Neuronal stem cell (in vitro differentiated cells): ENCODE data around the gene DPEP1. TPM values are rescaled to one million over a fixed set of nuclear protein-coding genes. Genes with fewer than 3 reads are reported as not detected.

Source experiments
- DNase-seq: peaks from one replicate; pipeline ENCODE4 v3.0.0-alpha.2; 2013; ENCODE audit warnings: low spot score
- H2AFZ ChIP-seq: one replicate; pipeline ENCODE4 v1.6.1; 2013; ENCODE audit warnings: mild to moderate bottlenecking, low read length, inconsistent platforms
- H2AK5ac ChIP-seq: 2 replicates; pipeline ENCODE4 v1.6.1; 2013; ENCODE audit warnings: low read depth, mild to moderate bottlenecking, inconsistent platforms, low read length, moderate library complexity, mixed read lengths
- H2BK120ac ChIP-seq: 2 replicates; pipeline ENCODE4 v1.6.1; 2013; ENCODE audit warnings: low read depth, mild to moderate bottlenecking, inconsistent platforms, low read length, moderate library complexity, mixed read lengths
- H2BK12ac ChIP-seq: one replicate; pipeline ENCODE4 v1.6.1; 2013; ENCODE audit warnings: low read length, inconsistent platforms
- H2BK15ac ChIP-seq: 2 replicates; pipeline ENCODE4 v1.6.1; 2013; ENCODE audit warnings: mild to moderate bottlenecking, low read length, inconsistent platforms, mixed read lengths
- H2BK5ac ChIP-seq: one replicate; pipeline ENCODE4 v1.6.1; 2013; ENCODE audit warnings: inconsistent platforms, mild to moderate bottlenecking, low read length, moderate library complexity
- H3K14ac ChIP-seq: one replicate; pipeline ENCODE4 v1.6.1; 2013; ENCODE audit warnings: low read length, inconsistent platforms
- H3K18ac ChIP-seq: 2 replicates; pipeline ENCODE4 v1.6.1; 2013; ENCODE audit warnings: low read length, inconsistent platforms
- H3K23ac ChIP-seq: 2 replicates; pipeline ENCODE4 v1.6.1; 2013; ENCODE audit warnings: low read depth, mild to moderate bottlenecking, mixed read lengths, low read length, inconsistent platforms; ENCODE audit not compliant: poor library complexity
- H3K27ac ChIP-seq: replicated peaks from 3 replicates; pipeline ENCODE4 v1.5.1; 2013; ENCODE audit warnings: low read length, inconsistent platforms
- H3K27me3 ChIP-seq, 3 experiments: 2 replicates each; pipeline ENCODE4 v1.6.1; 2013; ENCODE audit warnings: low read length in 3 of 3, mild to moderate bottlenecking in 2 of 3, inconsistent platforms in 1 of 3, low read depth in 1 of 3, mixed read lengths in 1 of 3, moderate library complexity in 1 of 3; ENCODE audit not compliant: control insufficient read depth in 3 of 3, insufficient read depth in 3 of 3
- H3K36me3 ChIP-seq, 2 donors: replicated peaks in 1 of 2; 2 replicates each; pipeline ENCODE4 v1.6.1; 2013; ENCODE audit warnings: low read length in 2 of 2; ENCODE audit not compliant: control insufficient read depth in 2 of 2, insufficient read depth in 2 of 2
- H3K4ac ChIP-seq: 2 replicates; pipeline ENCODE4 v1.6.1; 2013; ENCODE audit warnings: inconsistent platforms, mild to moderate bottlenecking, low read length, moderate library complexity
- H3K4me1 ChIP-seq, 2 donors: 1 replicate in 1 of 2; 2 replicates in 1 of 2; pipeline ENCODE4 v1.6.1; 2013; ENCODE audit warnings: low read length in 2 of 2, low read depth in 1 of 2; ENCODE audit not compliant: control insufficient read depth in 2 of 2, insufficient read depth in 1 of 2
- H3K4me2 ChIP-seq: one replicate; pipeline ENCODE4 v1.6.1; 2013; ENCODE audit warnings: mild to moderate bottlenecking, low read length, inconsistent platforms; ENCODE audit not compliant: insufficient read depth, poor library complexity, severe bottlenecking
- H3K4me3 ChIP-seq, 2 donors: 2 replicates each; pipeline ENCODE4 v1.5.1; 2013; ENCODE audit warnings: low read length in 2 of 2, mild to moderate bottlenecking in 2 of 2, inconsistent platforms in 1 of 2, moderate library complexity in 1 of 2
- H3K79me1 ChIP-seq: one replicate; pipeline ENCODE4 v1.6.1; 2013; ENCODE audit warnings: low read depth, mild to moderate bottlenecking, inconsistent platforms, low read length, moderate library complexity
- H3K9ac ChIP-seq: one replicate; pipeline ENCODE4 v1.6.1; 2013; ENCODE audit warnings: mild to moderate bottlenecking, low read depth, low read length, inconsistent platforms; ENCODE audit not compliant: poor library complexity
- H3K9me3 ChIP-seq, 2 donors: replicated peaks in 1 of 2; 2 replicates each; pipeline versions ENCODE3 to v1.6.1; 2013; ENCODE audit warnings: low read length in 2 of 2, mild to moderate bottlenecking in 2 of 2, inconsistent platforms in 1 of 2, low read depth in 1 of 2, mixed read lengths in 1 of 2, moderate library complexity in 1 of 2; ENCODE audit not compliant: control insufficient read depth in 2 of 2, insufficient read depth in 1 of 2
- H4K8ac ChIP-seq: one replicate; pipeline ENCODE4 v1.6.1; 2013; ENCODE audit warnings: low read depth, mild to moderate bottlenecking, inconsistent platforms, low read length, moderate library complexity
- H4K91ac ChIP-seq: one replicate; pipeline ENCODE4 v1.6.1; 2013; ENCODE audit warnings: low read length, low read depth, mild to moderate bottlenecking, inconsistent platforms; ENCODE audit not compliant: poor library complexity
- WGBS, 2 donors: extraction: QIAGEN DNeasy Blood & Tissue Kit; methylation state at CpG; one replicate each; pipeline ENCODE4 v1.1.7; 2013; ENCODE audit warnings: missing lambda C conversion rate in 2 of 2, mixed read lengths in 1 of 2; ENCODE audit not compliant: insufficient read length in 2 of 2, insufficient replicate concordance in 1 of 2; ENCODE audit errors: extremely low coverage in 2 of 2; 5-methylcytosine and 5-hydroxymethylcytosine counted together
- polyA plus RNA-seq, 2 experiments: library from polyadenylated mRNA; stranded (reverse); fragments of 200-250 nt; gene quantifications; one replicate each; pipeline ENCODE4 v1.2.3, GENCODE V29; 2013

Gene DPEP1
- 1.1 TPM for polyA plus RNA-seq (2013, experiment 1 of 2)
- 0.79 TPM for polyA plus RNA-seq (2013, experiment 2 of 2)

DNA sequence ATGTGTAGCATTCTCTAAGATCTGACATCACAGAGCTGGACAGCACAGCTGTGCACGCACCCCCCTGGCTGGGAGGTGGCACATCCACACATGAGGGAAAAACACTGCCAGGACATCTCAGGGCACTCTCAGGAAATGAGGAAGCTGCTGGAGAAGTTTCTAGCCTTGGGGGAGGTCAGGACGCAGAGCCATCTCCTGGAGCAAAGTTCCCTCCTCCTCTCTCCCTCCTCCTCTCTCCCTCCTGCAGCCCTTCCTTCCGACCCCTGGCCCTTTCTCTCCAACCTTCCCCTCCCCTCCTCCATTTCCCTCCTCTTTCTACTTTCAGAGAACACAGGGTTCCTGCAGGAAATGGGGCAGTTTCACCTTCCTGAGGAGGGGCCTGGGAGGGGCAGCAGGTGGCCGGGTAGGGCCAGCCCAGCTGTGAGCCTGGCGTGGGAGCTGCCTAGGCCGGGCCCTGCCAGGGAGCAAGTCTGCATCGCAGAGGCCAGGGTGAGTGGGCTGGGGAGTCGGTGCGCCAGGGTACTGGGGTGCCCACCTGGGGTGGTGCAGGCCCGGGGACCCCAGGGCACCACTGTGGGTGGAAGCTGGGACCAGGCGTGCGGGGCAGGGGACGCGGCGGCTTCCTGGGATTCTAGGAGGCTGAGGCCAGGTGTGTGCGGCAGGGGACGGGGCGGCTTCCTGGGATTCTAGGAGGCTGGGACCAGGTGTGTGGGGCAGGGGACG, at the start of gene DPEP1:
Gene DPEP1, plus strand, starts transcription at position 412 of the 723 bp plus-strand sequence. CDS start 16,769 bp downstream, outside the sequence.
- H3K4me3 ChIP-seq, result no peak within 1 kb of the TSS
- no peak for DNase-seq
- peaks cover 8 to 13% of the 10 kb centered on the region in 2 donors for H3K4me1 ChIP-seq
- H3K4ac ChIP-seq, result peak within 1 kb of the TSS; percentile 23
- peak within 1 kb of the TSS; percentile 43 for H4K8ac ChIP-seq
- H4K91ac ChIP-seq, result peak within 1 kb of the TSS; percentile 46
- no CpG with 5 or more reads among the region's 19 CpGs for WGBS, 2 donors
- H3K27me3 ChIP-seq, result no peaks in the 10 kb centered on the region
- H2BK12ac ChIP-seq, result peak within 1 kb of the TSS; percentile 66
- H3K14ac ChIP-seq, result no peak within 1 kb of the TSS
- H2BK120ac ChIP-seq, result peak within 1 kb of the TSS; percentile 36
- H2AFZ ChIP-seq, result peak within 1 kb of the TSS; percentile 83
- no peak within 1 kb of the TSS for H3K27ac ChIP-seq
- no peak within 1 kb of the TSS for H3K23ac ChIP-seq
- peak within 1 kb of the TSS; percentile 55 for H3K9ac ChIP-seq
- H3K4me2 ChIP-seq, result no peak within 1 kb of the TSS
- peak within 1 kb of the TSS; percentile 79 for H2AK5ac ChIP-seq
- peak within 1 kb of the TSS; percentile 1 for H2BK5ac ChIP-seq
- peak within 1 kb of the TSS; percentile 89 for H2BK15ac ChIP-seq
- no peaks in the 10 kb centered on the region for H3K79me1 ChIP-seq
- H3K18ac ChIP-seq, result peak within 1 kb of the TSS; percentile 90
- H3K9me3 ChIP-seq, result no peaks in the 10 kb centered on the region
- no peaks in the 10 kb centered on the region for H3K36me3 ChIP-seq

- no peaks in the 10 kb centered on the region for H3K9me3 ChIP-seq
- peak overlapping the region; percentile 8 for H3K18ac ChIP-seq
- peaks cover 6% of the 10 kb centered on the region for H3K79me1 ChIP-seq
- H3K4me2 ChIP-seq, result no peak overlapping the region
- H2BK120ac ChIP-seq, result no peak overlapping the region
- no peak overlapping the region for H4K91ac ChIP-seq
- no peak overlapping the region for H2BK5ac ChIP-seq
- H3K14ac ChIP-seq, result no peak overlapping the region
- peaks cover 35 to 45% of the 10 kb centered on the region in 2 donors for H3K36me3 ChIP-seq
- no peaks in the 10 kb centered on the region for H3K27me3 ChIP-seq
- H3K4ac ChIP-seq, result no peak overlapping the region
- H2BK15ac ChIP-seq, result no peak overlapping the region
- peak overlapping the region; percentile 66 for H3K9ac ChIP-seq
- WGBS, 2 donors, result no CpG with 5 or more reads among the region's 22 CpGs
- H3K4me1 ChIP-seq, result peaks cover 19 to 25% of the 10 kb centered on the region in 2 donors
- DNase-seq, result no peak
- no peak overlapping the region for H4K8ac ChIP-seq
- no peak overlapping the region for H2AFZ ChIP-seq
- peak overlapping the region; percentile 87 for H3K23ac ChIP-seq
- H3K4me3 ChIP-seq, result no peak overlapping the region
- no peak overlapping the region for H2BK12ac ChIP-seq
- no peak overlapping the region for H2AK5ac ChIP-seq
- H3K27ac ChIP-seq, result peak overlapping the region; percentile 57
Measured at GRCh38 chr16:89564476-89565255, 48.8 kb upstream of the DPEP1 start.

DNA sequence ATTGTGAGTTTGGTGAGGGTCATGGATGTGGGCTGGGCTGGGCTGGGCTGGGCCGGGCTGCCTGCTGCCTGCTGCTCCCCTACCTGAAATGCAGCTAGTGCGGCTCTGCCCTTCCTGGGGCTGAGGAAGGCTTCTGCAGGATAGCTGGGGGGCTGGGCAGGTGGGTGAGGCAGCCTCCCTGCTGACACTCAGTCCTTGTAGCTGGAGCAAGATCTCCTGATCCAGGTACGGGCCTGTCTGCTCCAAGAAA, 48.3 kb upstream of the DPEP1 start:
- DNase-seq, result no peak
- Histone ChIP-seq H2AK5ac (peak overlapping the region; percentile 47), H2BK120ac (no peak overlapping the region), H3K14ac (no peak overlapping the region), H4K91ac (no peak overlapping the region), H2AFZ (no peak overlapping the region), H3K4ac (no peak overlapping the region), H3K18ac (peak overlapping the region; percentile 74), H3K79me1 (peaks cover 6% of the 10 kb centered on the region), H3K4me2 (no peak overlapping the region), H3K36me3 (peaks cover 35 to 45% of the 10 kb centered on the region in 2 donors), H2BK12ac (no peak overlapping the region), H4K8ac (no peak overlapping the region), H3K4me3 (no peak overlapping the region), H3K27ac (peak overlapping the region; percentile 57), H3K4me1 (peaks cover 19 to 23% of the 10 kb centered on the region in 2 donors), H3K9ac (no peak overlapping the region), H3K23ac (peak overlapping the region; percentile 50), H2BK5ac (no peak overlapping the region), H2BK15ac (no peak overlapping the region), H3K9me3 (no peaks in the 10 kb centered on the region), H3K27me3 (no peaks in the 10 kb centered on the region)
- no CpG with 5 or more reads among the region's 3 CpGs for WGBS, 2 donors
